Upper lobe of right lung (tissue), 1 donor: Measurements from ENCODE around the gene DKKL1. TPM values are rescaled to one million over a fixed set of nuclear protein-coding genes. Genes with fewer than 3 reads are reported as not detected.

Experiments
- ATAC-seq: fragments of 200-7000 bp; cut with Tn5 transposase; one replicate; pipeline ENCODE4 v1.9.1; 2020; ENCODE audit warnings: mild to moderate bottlenecking, moderate library complexity
- DNase-seq: peaks from one replicate; pipeline ENCODE4 v3.0.0-alpha.2; 2020
- H3K27ac ChIP-seq: fragments of 200-600 bp; one replicate; pipeline ENCODE4 v1.8.0; 2022
- H3K27me3 ChIP-seq: fragments of 200-600 bp; one replicate; pipeline ENCODE4 v1.8.0; 2022; ENCODE audit warnings: mild to moderate bottlenecking
- H3K36me3 ChIP-seq: fragments of 200-600 bp; one replicate; pipeline ENCODE4 v1.8.0; 2022
- H3K4me1 ChIP-seq: fragments of 200-600 bp; one replicate; pipeline ENCODE4 v1.8.0; 2022
- H3K4me3 ChIP-seq: fragments of 200-600 bp; one replicate; pipeline ENCODE4 v1.8.0; 2022; ENCODE audit warnings: mild to moderate bottlenecking
- H3K9me3 ChIP-seq: fragments of 200-600 bp; one replicate; pipeline ENCODE4 v1.8.0; 2022
- intact Hi-C: fragments of 100-400 bp; cut with DNase I; formaldehyde crosslinking; loops from one replicate; pipeline ENCODE4 v1.11.0; 2022
- total RNA-seq: library from RNA; stranded (reverse); fragmentation: NEBNext Ultra II Directional; extraction: Animal tissue kit (Norgen Biotek cat#: 25700); gene quantifications from one replicate; pipeline ENCODE4 v1.2.1, GENCODE V29; 2021
- TF ChIP-seq, protein P1 (sequence below): fragments of 200-600 bp; IDR thresholded peaks from one replicate; pipeline ENCODE4 v1.8.0; 2022; ENCODE audit warnings: antibody characterized with exemption
- donor health status: DM: no; HTN: yes; CAD: no; lungs with severe emphysema.

The DKKL1 gene
- total RNA-seq, 1 donor from 2014 or later: not detected

DNA sequence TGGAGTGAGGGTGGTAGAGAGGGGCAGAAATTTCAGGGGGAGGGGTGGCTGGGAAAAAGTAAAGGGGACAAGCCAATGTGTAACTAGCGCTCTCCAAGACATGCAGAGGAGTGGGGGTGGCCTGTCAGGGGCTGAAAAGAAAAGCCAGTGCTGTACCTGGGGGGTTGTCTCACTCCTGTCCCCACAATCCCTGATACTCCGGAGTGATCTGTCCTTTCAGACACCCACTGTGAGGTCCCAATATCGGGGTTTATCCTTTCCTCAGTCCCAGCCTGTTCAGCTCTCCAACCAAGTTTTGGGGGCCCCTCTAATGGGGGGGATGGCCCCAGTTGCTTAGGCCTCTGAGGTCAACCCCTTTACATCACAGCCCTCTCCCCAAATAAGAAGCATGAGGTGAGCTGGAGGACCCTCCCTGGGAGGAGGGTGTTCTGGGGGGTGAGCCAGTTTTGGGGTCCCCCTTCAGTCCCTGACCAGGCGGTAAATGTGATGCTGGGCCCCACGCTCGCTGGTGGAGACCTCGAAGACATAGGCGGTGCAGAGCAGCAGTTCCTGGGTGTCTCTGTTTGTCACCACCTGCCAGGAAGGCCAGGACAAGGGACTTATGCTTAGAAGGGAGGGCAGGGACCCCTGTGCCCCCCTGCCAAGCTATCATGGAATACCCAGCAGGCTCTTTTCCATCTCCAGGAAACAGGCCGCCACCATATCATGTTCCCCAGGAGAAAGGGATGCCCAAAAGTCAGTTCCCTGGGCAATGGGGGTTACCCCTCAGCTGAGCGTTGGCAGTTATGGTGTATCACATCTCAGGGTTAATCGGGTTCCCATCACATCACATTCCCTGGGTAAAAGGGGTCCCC lies 22.6 kb upstream of the DKKL1 start:
- ATAC-seq (no peak), DNase-seq (peak; percentile 41)
- Histone ChIP-seq H3K9me3 (no peaks in the 10 kb centered on the region), H3K4me1 (no peaks in the 10 kb centered on the region), H3K4me3 (peak overlapping the region; percentile 54), H3K27ac (peak overlapping the region; percentile 84), H3K36me3 (peaks cover 46% of the 10 kb centered on the region), H3K27me3 (no peaks in the 10 kb centered on the region)
- TF ChIP-seq, protein P1, sequence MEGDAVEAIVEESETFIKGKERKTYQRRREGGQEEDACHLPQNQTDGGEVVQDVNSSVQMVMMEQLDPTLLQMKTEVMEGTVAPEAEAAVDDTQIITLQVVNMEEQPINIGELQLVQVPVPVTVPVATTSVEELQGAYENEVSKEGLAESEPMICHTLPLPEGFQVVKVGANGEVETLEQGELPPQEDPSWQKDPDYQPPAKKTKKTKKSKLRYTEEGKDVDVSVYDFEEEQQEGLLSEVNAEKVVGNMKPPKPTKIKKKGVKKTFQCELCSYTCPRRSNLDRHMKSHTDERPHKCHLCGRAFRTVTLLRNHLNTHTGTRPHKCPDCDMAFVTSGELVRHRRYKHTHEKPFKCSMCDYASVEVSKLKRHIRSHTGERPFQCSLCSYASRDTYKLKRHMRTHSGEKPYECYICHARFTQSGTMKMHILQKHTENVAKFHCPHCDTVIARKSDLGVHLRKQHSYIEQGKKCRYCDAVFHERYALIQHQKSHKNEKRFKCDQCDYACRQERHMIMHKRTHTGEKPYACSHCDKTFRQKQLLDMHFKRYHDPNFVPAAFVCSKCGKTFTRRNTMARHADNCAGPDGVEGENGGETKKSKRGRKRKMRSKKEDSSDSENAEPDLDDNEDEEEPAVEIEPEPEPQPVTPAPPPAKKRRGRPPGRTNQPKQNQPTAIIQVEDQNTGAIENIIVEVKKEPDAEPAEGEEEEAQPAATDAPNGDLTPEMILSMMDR: no peak
- intact Hi-C loops: no loop called here

DNA sequence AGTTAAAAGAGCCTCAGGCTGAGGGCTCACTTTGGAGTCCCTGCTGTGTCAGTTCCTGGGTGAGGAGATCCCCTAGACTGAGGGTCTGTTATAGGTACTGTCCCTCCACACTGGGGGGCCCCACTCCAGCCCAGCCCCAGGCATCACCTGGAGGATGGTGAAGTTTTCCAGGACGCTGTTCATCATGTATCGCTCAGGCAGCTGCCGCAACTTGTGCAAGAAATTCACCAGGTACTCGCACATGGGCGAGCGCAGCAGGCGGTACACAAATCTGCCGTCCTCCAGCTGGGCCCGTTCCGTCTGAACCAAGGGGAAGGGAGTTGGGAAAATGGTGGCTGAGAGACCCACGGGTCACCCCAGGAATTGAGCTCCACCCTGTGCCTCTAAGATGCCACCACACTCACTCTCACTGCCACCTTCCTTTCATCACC lies 21.4 kb upstream of the DKKL1 start:
- Histone ChIP-seq H3K36me3 (peaks cover 55% of the 10 kb centered on the region), H3K9me3 (no peaks in the 10 kb centered on the region), H3K27me3 (no peaks in the 10 kb centered on the region), H3K4me3 (no peak overlapping the region), H3K27ac (no peak overlapping the region), H3K4me1 (no peaks in the 10 kb centered on the region)
- ATAC-seq (no peak), DNase-seq (peak; percentile 51)
- TF ChIP-seq, protein P1: no peak
- intact Hi-C loops: no loop called here

DNA sequence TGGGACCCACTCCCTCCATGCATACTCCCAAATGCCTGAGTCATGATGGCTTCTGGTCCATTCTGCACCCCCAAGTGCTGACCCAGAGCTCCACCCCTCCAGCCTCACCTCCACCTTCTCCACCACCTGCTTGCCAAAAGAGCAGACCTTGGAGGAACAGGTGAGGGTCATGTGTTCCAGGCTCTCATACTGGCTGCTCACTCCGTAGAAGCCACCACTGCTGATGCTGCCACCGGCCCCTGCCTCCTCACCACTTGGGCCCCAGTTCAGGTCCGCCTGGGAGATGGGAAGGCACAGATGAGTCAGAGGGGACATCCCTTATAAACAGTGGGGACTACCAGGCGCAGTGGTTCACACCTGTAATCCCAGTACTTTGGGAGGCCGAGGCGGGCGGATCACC lies 20.6 kb upstream of the DKKL1 start:
- Histone ChIP-seq H3K9me3 (no peaks in the 10 kb centered on the region), H3K36me3 (peaks cover 59% of the 10 kb centered on the region), H3K27me3 (no peaks in the 10 kb centered on the region), H3K4me1 (no peaks in the 10 kb centered on the region), H3K27ac (no peak overlapping the region), H3K4me3 (no peak overlapping the region)
- intact Hi-C loops: no loop called here
- TF ChIP-seq, protein P1: no peak
- peak; percentile 46 for DNase-seq
- no peak for ATAC-seq

DNA sequence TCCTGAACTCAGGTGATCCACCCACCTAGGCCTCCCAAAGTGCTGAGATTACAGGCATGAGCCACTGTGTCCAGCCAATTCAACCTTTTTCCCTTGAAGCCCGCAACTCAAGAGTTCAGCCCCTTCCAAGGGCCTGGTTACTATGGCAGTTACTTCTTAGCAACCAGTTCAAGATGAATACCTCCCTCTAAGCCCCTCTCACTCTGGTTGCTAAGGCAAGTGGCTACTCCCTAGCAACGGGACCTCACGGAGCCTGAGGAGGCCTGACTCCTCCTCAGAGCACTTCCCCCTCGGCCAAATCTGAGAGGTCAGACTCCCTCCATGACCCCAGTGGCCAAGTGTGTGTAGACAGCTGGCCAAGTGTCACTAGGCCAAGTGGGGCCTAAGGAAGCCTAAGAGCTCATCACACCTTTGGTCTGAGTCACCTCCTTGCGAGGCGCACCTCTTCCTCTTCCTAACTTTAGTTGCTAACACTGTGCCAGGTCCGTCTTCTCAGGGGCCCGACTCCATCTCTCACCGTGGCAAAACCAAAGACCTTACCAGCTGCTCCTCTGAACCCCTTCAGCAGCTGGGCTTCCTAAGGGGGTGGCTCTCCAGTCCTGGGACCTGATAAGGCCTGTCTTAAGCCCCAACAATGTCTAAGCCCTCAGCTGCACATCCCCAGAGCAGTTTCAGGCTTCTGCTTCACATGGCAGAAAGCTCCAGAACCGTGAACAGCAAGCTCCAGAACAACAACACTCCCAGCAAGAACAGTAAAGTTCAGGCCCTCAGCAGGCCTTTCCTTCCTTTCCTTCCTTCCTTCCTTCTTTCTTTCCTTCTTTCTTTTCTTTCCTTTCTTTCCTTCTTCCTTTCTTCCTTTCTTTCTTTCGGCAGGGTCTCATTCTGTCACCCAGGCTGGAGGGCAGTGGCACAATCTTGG lies 18.9 kb upstream of the DKKL1 start:
- TF ChIP-seq, protein P1: no peak
- H3K4me3 ChIP-seq: no peak overlapping the region
- no peaks in the 10 kb centered on the region for H3K27me3 ChIP-seq
- no peaks in the 10 kb centered on the region for H3K4me1 ChIP-seq
- DNase-seq (no peak), ATAC-seq (no peak)
- H3K9me3 ChIP-seq: no peaks in the 10 kb centered on the region
- peaks cover 76% of the 10 kb centered on the region for H3K36me3 ChIP-seq
- no peak overlapping the region for H3K27ac ChIP-seq
- intact Hi-C loops: no loop called here

DNA sequence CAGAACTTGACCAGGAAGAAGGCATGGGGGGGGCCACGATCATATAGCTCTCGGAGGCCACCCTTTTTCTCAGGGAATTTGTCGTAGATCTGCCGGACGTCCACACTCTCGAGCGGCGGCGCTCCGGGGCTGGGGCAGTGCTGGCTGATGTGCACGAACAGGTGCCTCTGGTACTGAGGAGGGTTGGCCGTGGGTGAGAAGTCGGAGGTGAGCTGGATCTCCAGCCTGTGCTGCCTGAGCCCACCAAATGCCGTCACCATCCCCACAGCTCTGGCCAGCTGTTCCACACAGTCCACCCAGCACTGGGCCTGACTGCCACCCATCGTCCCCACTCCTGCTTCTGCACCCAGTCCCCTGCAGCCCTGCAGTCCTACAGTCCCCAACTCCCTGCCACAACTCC lies 16.5 kb upstream of the DKKL1 start:
- no peak overlapping the region for H3K27ac ChIP-seq
- no peaks in the 10 kb centered on the region for H3K27me3 ChIP-seq
- ATAC-seq (peak; percentile 5), DNase-seq (no peak)
- H3K4me3 ChIP-seq: no peak overlapping the region
- H3K9me3 ChIP-seq: no peaks in the 10 kb centered on the region
- TF ChIP-seq, protein P1: no peak
- no peaks in the 10 kb centered on the region for H3K4me1 ChIP-seq
- intact Hi-C loops: no loop called here
- H3K36me3 ChIP-seq: peaks cover 74% of the 10 kb centered on the region
